Activated CD8-positive, alpha-beta T cell treated with anti-CD3 and anti-CD28 coated beads, Interleukin-2, amount 10 ng/mL, durations not matched to agents 7 days and 5 days (primary cell): ENCODE results near the gene SLC25A1. TPM values are rescaled to one million over a fixed set of nuclear protein-coding genes. Genes with fewer than 3 reads are reported as not detected.
"Not testable (repeated sequence)": the region's sequence is repeated elsewhere in the genome, so short reads cannot be mapped to it uniquely, and the experiment has no call there.

Experiments used
- ATAC-seq: fragments of 150-1000 bp; cut with Tn5 transposase; one replicate; pipeline ENCODE4 v1.10.0; 2021; ENCODE audit warnings: moderate library complexity
- CTCF ChIA-PET: fragments of 350-600 bp; sonication (Branson Sonifier 250); formaldehyde crosslinking; loops from one replicate; lab custom pipeline; 2021; ENCODE audit warnings: antibody characterized with exemption; lab: Charles Lee
- POLR2A ChIA-PET: fragments of 350-600 bp; sonication (Branson Sonifier 250); formaldehyde crosslinking; loops from one replicate; lab custom pipeline; 2021; ENCODE audit warnings: antibody characterized with exemption; lab: Charles Lee
- DNase-seq: peaks from one replicate; pipeline ENCODE4 v3.0.0-alpha.2; 2020
- H3K27ac Mint-ChIP-seq: one replicate; pipeline ENCODE4 v1.8.0; 2021; ENCODE audit warnings: mild to moderate bottlenecking, mixed read lengths
- H3K27me3 Mint-ChIP-seq: one replicate; pipeline ENCODE4 v1.8.0; 2021; ENCODE audit warnings: low read depth, mixed read lengths
- H3K36me3 Mint-ChIP-seq: one replicate; pipeline ENCODE4 v1.8.0; 2021; ENCODE audit warnings: low read depth, mixed read lengths
- H3K4me1 Mint-ChIP-seq: one replicate; pipeline ENCODE4 v1.8.0; 2021; ENCODE audit warnings: low read depth, mixed read lengths
- H3K4me3 Mint-ChIP-seq: one replicate; pipeline ENCODE4 v1.8.0; 2021; ENCODE audit warnings: mild to moderate bottlenecking, mixed read lengths
- H3K9me3 Mint-ChIP-seq: one replicate; pipeline ENCODE4 v1.8.0; 2022; ENCODE audit warnings: mixed read lengths; ENCODE audit not compliant: insufficient read depth
- total RNA-seq, 2 experiments: library from RNA; stranded (reverse); gene quantifications; one replicate each; pipeline ENCODE4 v1.2.3, GENCODE V29; 2021

Gene SLC25A1
- total RNA-seq, 2 experiments from 2014 or later: 69.1 to 73.0 TPM

- Mint-ChIP-seq H3K4me1 (peaks cover 37% of the 10 kb centered on the region), H3K4me3 (peak overlapping the region; percentile 86), H3K9me3 (no peaks in the 10 kb centered on the region), H3K27me3 (peaks cover 35% of the 10 kb centered on the region), H3K27ac (no peak overlapping the region), H3K36me3 (no peaks in the 10 kb centered on the region)
- DNase-seq (no peak), ATAC-seq (no peak)
- POLR2A ChIA-PET: interaction anchor here (0.6 kb wide), 1 partner anchor 389 kb away, joined by 4 read pairs; no protein-coding TSS in a partner anchor
- CTCF ChIA-PET: interaction anchor here (1.1 kb wide), 1 partner anchor 25 kb away, joined by 4 read pairs; the partner anchor contains the start of gene ESS2
Measured at GRCh38 chr22:19169947-19170318, 8.6 kb downstream of the SLC25A1 start.

GRCh38 chr22:19169002-19169946 lies 9.3 kb downstream of the SLC25A1 start:
- POLR2A ChIA-PET: interaction anchor here (0.6 to 1.2 kb wide), 2 partner anchors 30 to 389 kb away, joined by 3 to 4 read pairs; no protein-coding TSS in a partner anchor
- ATAC-seq (no peak), DNase-seq (no peak)
- H3K9me3 Mint-ChIP-seq: no peaks in the 10 kb centered on the region
- no peak overlapping the region for H3K27ac Mint-ChIP-seq
- CTCF ChIA-PET: interaction anchor here (1.1 kb wide), 1 partner anchor 25 kb away, joined by 4 read pairs; the partner anchor contains the start of gene ESS2
- peaks cover 35% of the 10 kb centered on the region for H3K27me3 Mint-ChIP-seq
- H3K4me1 Mint-ChIP-seq: peaks cover 33% of the 10 kb centered on the region
- H3K4me3 Mint-ChIP-seq: peak overlapping the region; percentile 31
- no peaks in the 10 kb centered on the region for H3K36me3 Mint-ChIP-seq

GRCh38 chr22:19168088-19168890 lies 10.2 kb downstream of the SLC25A1 start:
- Mint-ChIP-seq H3K27me3 (peaks cover 35% of the 10 kb centered on the region), H3K4me1 (peaks cover 26% of the 10 kb centered on the region), H3K9me3 (no peaks in the 10 kb centered on the region), H3K4me3 (peak overlapping the region; percentile 1), H3K27ac (no peak overlapping the region), H3K36me3 (no peaks in the 10 kb centered on the region)
- POLR2A ChIA-PET: interaction anchor here (1.2 kb wide), 1 partner anchor 29 kb away, joined by 3 read pairs; no protein-coding TSS in a partner anchor
- DNase-seq (no peak), ATAC-seq (no peak)
- CTCF ChIA-PET: no interaction called here

GRCh38 chr22:19167106-19167869 lies 11.2 kb downstream of the SLC25A1 start:
- ChIA-PET POLR2A (no interaction called here), CTCF (interaction anchor here (0.5 kb wide), 1 partner anchor 463 kb away, joined by 3 read pairs; no protein-coding TSS in a partner anchor)
- Mint-ChIP-seq H3K4me3 (no peak overlapping the region), H3K36me3 (no peaks in the 10 kb centered on the region), H3K9me3 (no peaks in the 10 kb centered on the region), H3K4me1 (peaks cover 16% of the 10 kb centered on the region), H3K27ac (no peak overlapping the region), H3K27me3 (peaks cover 35% of the 10 kb centered on the region)
- DNase-seq (no peak), ATAC-seq (no peak)

GRCh38 chr22:19166421-19166820 lies 12.1 kb downstream of the SLC25A1 start:
- no peaks in the 10 kb centered on the region for H3K9me3 Mint-ChIP-seq
- no peak for ATAC-seq
- no peak overlapping the region for H3K4me3 Mint-ChIP-seq
- POLR2A ChIA-PET: no interaction called here
- no peak for DNase-seq
- CTCF ChIA-PET: no interaction called here
- peaks cover 35% of the 10 kb centered on the region for H3K27me3 Mint-ChIP-seq
- no peak overlapping the region for H3K27ac Mint-ChIP-seq
- no peaks in the 10 kb centered on the region for H3K36me3 Mint-ChIP-seq
- H3K4me1 Mint-ChIP-seq: peaks cover 13% of the 10 kb centered on the region

- peaks cover 24% of the 10 kb centered on the region for H3K27me3 Mint-ChIP-seq
- no peak overlapping the region for H3K27ac Mint-ChIP-seq
- no peaks in the 10 kb centered on the region for H3K36me3 Mint-ChIP-seq
- peaks cover 4% of the 10 kb centered on the region for H3K4me1 Mint-ChIP-seq
- ChIA-PET POLR2A (no interaction called here), CTCF (no interaction called here)
- ATAC-seq: no peak
- H3K4me3 Mint-ChIP-seq: no peak overlapping the region
- DNase-seq: no peak
- no peaks in the 10 kb centered on the region for H3K9me3 Mint-ChIP-seq
Measured at GRCh38 chr22:19164425-19164824, 14.1 kb downstream of the SLC25A1 start.

- H3K4me3 Mint-ChIP-seq, DNase-seq, H3K9me3 Mint-ChIP-seq, H3K4me1 Mint-ChIP-seq, ATAC-seq, H3K27ac Mint-ChIP-seq, H3K27me3 Mint-ChIP-seq, H3K36me3 Mint-ChIP-seq: not testable (repeated sequence)
- CTCF ChIA-PET: interaction anchor here (0.7 kb wide), 1 partner anchor 53 kb away, joined by 3 read pairs; no protein-coding TSS in a partner anchor
- POLR2A ChIA-PET: interaction anchor here (0.8 kb wide), 1 partner anchor 26 kb away, joined by 3 read pairs; no protein-coding TSS in a partner anchor
Measured at GRCh38 chr22:19158649-19159048, 19.9 kb downstream of the SLC25A1 start.

- H3K4me3 Mint-ChIP-seq, ATAC-seq, H3K4me1 Mint-ChIP-seq, H3K9me3 Mint-ChIP-seq, POLR2A ChIA-PET, DNase-seq, H3K36me3 Mint-ChIP-seq, H3K27ac Mint-ChIP-seq: not testable (repeated sequence)
- H3K27me3 Mint-ChIP-seq: peaks cover 24% of the 10 kb centered on the region
- CTCF ChIA-PET: interaction anchor here (2.8 kb wide), 1 partner anchor 12 kb away, joined by 16 read pairs; the partner anchor contains the start of gene ESS2
Measured at GRCh38 chr22:19156109-19156508, 22.4 kb downstream of the SLC25A1 start.

- Mint-ChIP-seq H3K9me3 (no peaks in the 10 kb centered on the region), H3K4me3 (no peak overlapping the region), H3K36me3 (peaks cover 3% of the 10 kb centered on the region), H3K27ac (no peak overlapping the region), H3K4me1 (peaks cover 4% of the 10 kb centered on the region), H3K27me3 (peaks cover 30% of the 10 kb centered on the region)
- CTCF ChIA-PET: no interaction called here
- DNase-seq: no peak
- no peak for ATAC-seq
- POLR2A ChIA-PET: no interaction called here
Measured at GRCh38 chr22:19152942-19153883, 25.3 kb downstream of the SLC25A1 start.
